AG09309 (cell line): ENCODE data around the gene AGK.

ENCODE experiments used
- DNase-seq: peaks from one replicate; pipeline ENCODE4 v3.0.0-alpha.2; 2010; ENCODE audit warnings: low read depth
- H3K4me3 ChIP-seq: 2 replicates; pipeline ENCODE4 v1.5.1; 2011; ENCODE audit warnings: mild to moderate bottlenecking, low read depth, low read length, moderate library complexity; ENCODE audit not compliant: control insufficient read depth
- CTCF ChIP-seq: IDR thresholded peaks from 2 replicates; pipeline ENCODE4 v1.5.1; 2011; ENCODE audit warnings: mild to moderate bottlenecking, low read depth, low read length, inconsistent platforms; ENCODE audit not compliant: insufficient read depth, control insufficient read depth; ENCODE audit errors: missing control alignments

Gene AGK

GRCh38 chr7:141612861-141613260, 61.7 kb downstream of the AGK start:
- H3K4me3 ChIP-seq = no peak overlapping the region
- no peak for TF ChIP-seq CTCF

GRCh38 chr7:141617280-141617679, 66.1 kb downstream of the AGK start:
- peak; percentile 37 for DNase-seq
- no peak overlapping the region for H3K4me3 ChIP-seq
- no peak for TF ChIP-seq CTCF

More at GRCh38 chr7:141612861-141613260, 61.7 kb downstream of the AGK start:
- DNase-seq = no peak

DNA sequence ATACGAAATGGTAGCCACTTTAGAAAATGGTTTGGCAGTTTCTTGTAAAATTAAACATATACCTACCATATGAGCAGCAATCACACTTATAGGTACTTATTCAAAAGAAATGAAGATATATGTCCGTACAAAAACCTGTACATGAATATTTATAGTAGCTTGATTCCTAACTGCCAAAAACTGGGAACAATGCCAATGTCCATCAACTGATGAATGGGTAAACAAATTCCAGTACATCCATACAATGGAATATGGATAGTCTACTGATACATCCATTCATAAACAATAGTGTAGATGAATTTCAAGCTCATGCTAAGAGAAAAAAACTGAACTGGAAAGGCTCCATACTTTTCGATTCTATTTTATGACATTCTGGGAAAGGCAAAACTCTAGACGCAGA, 68.5 kb downstream of the AGK start:
- TF ChIP-seq CTCF = no peak
- DNase-seq = no peak
- no peak overlapping the region for H3K4me3 ChIP-seq

DNA sequence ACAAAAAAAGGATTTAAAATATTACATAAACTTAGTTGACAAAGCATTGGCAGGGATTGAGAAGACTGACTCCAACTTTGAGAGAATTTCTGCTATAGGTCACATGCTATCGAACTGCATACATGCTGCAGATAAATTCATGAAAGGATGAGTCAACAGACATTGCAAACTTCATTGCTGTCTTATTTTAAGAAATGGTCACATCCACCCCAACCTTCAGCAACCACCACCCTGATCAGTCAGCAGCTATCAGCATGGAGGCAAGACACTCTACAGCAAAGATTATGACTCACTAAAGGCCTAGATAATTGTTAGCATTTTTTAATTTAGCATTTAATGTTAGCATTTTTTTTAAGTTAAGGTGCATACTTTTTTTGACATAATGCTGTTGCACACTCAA, 73.6 kb downstream of the AGK start:
- DNase-seq = no peak
- H3K4me3 ChIP-seq = no peak overlapping the region
- TF ChIP-seq CTCF = no peak

GRCh38 chr7:141630621-141631020, 79.4 kb downstream of the AGK start:
- TF ChIP-seq CTCF = no peak
- no peak for DNase-seq
- H3K4me3 ChIP-seq = no peak overlapping the region

- no peak for TF ChIP-seq CTCF
- H3K4me3 ChIP-seq = no peak overlapping the region
- no peak for DNase-seq
Measured at GRCh38 chr7:141631525-141631924, 80.3 kb downstream of the AGK start.

- no peak overlapping the region for H3K4me3 ChIP-seq
- TF ChIP-seq CTCF = no peak
- DNase-seq = no peak
Measured at GRCh38 chr7:141634065-141634464, 82.9 kb downstream of the AGK start.
